CD14-positive monocyte (primary cell): ENCODE measurements around the gene DERL2. TPM values are rescaled to one million over a fixed set of nuclear protein-coding genes. Genes with fewer than 3 reads are reported as not detected.
"Not testable (repeated sequence)": the region's sequence is repeated elsewhere in the genome, so short reads cannot be mapped to it uniquely, and the experiment has no call there.

Experiments used
- DNase-seq, 3 donors: peaks; one replicate each; pipeline ENCODE4 v3.0.0-alpha.2; 2011 to 2022
- H2AFZ ChIP-seq: 2 replicates; pipeline ENCODE4 v1.6.0; 2012; ENCODE audit warnings: mild to moderate bottlenecking, low read depth, low read length, inconsistent platforms; ENCODE audit not compliant: insufficient read depth, poor library complexity, severe bottlenecking
- H3K27ac ChIP-seq, 2 donors: 1 replicate in 1 of 2; 2 replicates in 1 of 2; pipeline ENCODE4 v1.5.1; 2012 to 2013; ENCODE audit warnings: low read length in 2 of 2, control low read depth in 1 of 2, inconsistent platforms in 1 of 2, low read depth in 1 of 2, mild to moderate bottlenecking in 1 of 2
- H3K27me3 ChIP-seq, 2 donors: one replicate each; pipeline versions ENCODE4 v1.6.0 to v1.6.1; 2011 to 2013; ENCODE audit warnings: low read length in 2 of 2; ENCODE audit not compliant: control insufficient read depth in 2 of 2, insufficient read depth in 2 of 2
- H3K36me3 ChIP-seq, 2 donors: replicated peaks in 1 of 2; 1 replicate in 1 of 2; 2 replicates in 1 of 2; pipeline versions ENCODE4 v1.5.1 to v1.6.1; 2012 to 2013; ENCODE audit warnings: low read length in 2 of 2, control low read depth in 1 of 2, inconsistent platforms in 1 of 2, mild to moderate bottlenecking in 1 of 2; ENCODE audit not compliant: insufficient read depth in 2 of 2, control insufficient read depth in 1 of 2
- H3K4me1 ChIP-seq, 2 donors: 1 replicate in 1 of 2; 2 replicates in 1 of 2; pipeline versions ENCODE4 v1.5.1 to v1.6.1; 2012 to 2013; ENCODE audit warnings: low read length in 2 of 2, control low read depth in 1 of 2, inconsistent platforms in 1 of 2, mild to moderate bottlenecking in 1 of 2, moderate library complexity in 1 of 2; ENCODE audit not compliant: insufficient read depth in 2 of 2, control insufficient read depth in 1 of 2
- H3K4me2 ChIP-seq: replicated peaks from 2 replicates; pipeline ENCODE3; 2012; ENCODE audit warnings: low read length, moderate library complexity, mild to moderate bottlenecking; ENCODE audit not compliant: poor library complexity, severe bottlenecking; ENCODE audit errors: extremely low read depth
- H3K4me3 ChIP-seq, 3 experiments: fragments of 200-600 bp in 1 of 3; sonication (generic) in 1 of 3; replicated peaks in 1 of 3; 1 replicate in 2 of 3; 2 replicates in 1 of 3; pipeline ENCODE4 v1.5.1; 2011 to 2013; ENCODE audit warnings: low read length in 3 of 3, mild to moderate bottlenecking in 3 of 3, control low read depth in 2 of 3, low read depth in 2 of 3, inconsistent platforms in 1 of 3, moderate library complexity in 1 of 3
- H3K79me2 ChIP-seq: 2 replicates; pipeline ENCODE4 v1.6.0; 2012; ENCODE audit warnings: mild to moderate bottlenecking, control low read depth, inconsistent platforms, low read length, moderate library complexity; ENCODE audit not compliant: insufficient read depth
- H3K9ac ChIP-seq: 2 replicates; pipeline ENCODE4 v1.6.0; 2017; ENCODE audit warnings: low read length, mild to moderate bottlenecking; ENCODE audit not compliant: insufficient read depth, poor library complexity, severe bottlenecking
- H3K9me3 ChIP-seq, 2 donors: replicated peaks in 1 of 2; 1 replicate in 1 of 2; 2 replicates in 1 of 2; pipeline versions ENCODE4 v1.5.1 to v1.6.1; 2012 to 2013; ENCODE audit warnings: low read length in 2 of 2, control low read depth in 1 of 2; ENCODE audit not compliant: control insufficient read depth in 1 of 2, insufficient read depth in 1 of 2
- H4K20me1 ChIP-seq: 2 replicates; pipeline ENCODE4 v1.6.0; 2012; ENCODE audit warnings: mild to moderate bottlenecking, low read length, control low read depth, moderate library complexity; ENCODE audit not compliant: insufficient read depth
- H3K27ac Mint-ChIP-seq, 7 donors: one replicate each; pipeline ENCODE4 v1.8.0; 2020; ENCODE audit warnings: mild to moderate bottlenecking in 7 of 7, mixed read lengths in 7 of 7, moderate library complexity in 6 of 7, inconsistent platforms in 2 of 7
- H3K27me3 Mint-ChIP-seq, 3 donors: one replicate each; pipeline ENCODE4 v1.8.0; 2021 to 2022; ENCODE audit warnings: low read depth in 3 of 3, mild to moderate bottlenecking in 3 of 3, mixed read lengths in 3 of 3, moderate library complexity in 3 of 3, inconsistent platforms in 1 of 3
- H3K36me3 Mint-ChIP-seq, 2 donors: one replicate each; pipeline ENCODE4 v1.8.0; 2020; ENCODE audit warnings: mixed read lengths in 2 of 2, inconsistent platforms in 1 of 2, mild to moderate bottlenecking in 1 of 2
- H3K4me1 Mint-ChIP-seq: one replicate; pipeline ENCODE4 v1.8.0; 2020; ENCODE audit warnings: mild to moderate bottlenecking, mixed read lengths
- H3K4me3 Mint-ChIP-seq, 2 donors: one replicate each; pipeline ENCODE4 v1.8.0; 2020; ENCODE audit warnings: mild to moderate bottlenecking in 2 of 2, mixed read lengths in 2 of 2, moderate library complexity in 1 of 2
- H3K9me3 Mint-ChIP-seq, 7 donors: one replicate each; pipeline ENCODE4 v1.8.0; 2020 to 2022; ENCODE audit warnings: mixed read lengths in 7 of 7, mild to moderate bottlenecking in 6 of 7, moderate library complexity in 6 of 7, inconsistent platforms in 2 of 7
- CTCF ChIP-seq: fragments of 200-600 bp; IDR thresholded peaks from one replicate; pipeline ENCODE4 v1.8.0; 2022; ENCODE audit warnings: antibody characterized with exemption, mild to moderate bottlenecking
- WGBS: methylation state at CpG from one replicate; pipeline ENCODE4 v1.1.5; 2013; ENCODE audit warnings: missing lambda C conversion rate; ENCODE audit not compliant: insufficient coverage; 5-methylcytosine and 5-hydroxymethylcytosine counted together
- intact Hi-C, 2 donors: fragments of 100-400 bp; cut with micrococcal nuclease; formaldehyde crosslinking; loops; one replicate each; pipeline versions ENCODE4 v1.15.0 to v1.15.1; 2023
- polyA plus RNA-seq, 3 donors: library from polyadenylated mRNA; depleted of rRNA in 1 of 3; unstranded in 2 of 3; stranded (reverse) in 1 of 3; fragments of 300-500 nt in 2 of 3; fragments of >200 nt in 1 of 3; fragmentation: Illumina TruSeq in 2 of 3; gene quantifications; 1 replicate in 2 of 3; 2 replicates in 1 of 3; pipeline ENCODE4 v1.2.3, GENCODE V29; 2012 to 2021

Gene DERL2
- polyA plus RNA-seq, 3 donors: 30.6 to 84.9 (median 81.6) TPM

GRCh38 chr17:5437721-5438317 lies 48.2 kb downstream of the DERL2 start:
- peak overlapping the region; percentile 51 to 79 for H3K4me3 Mint-ChIP-seq
- WGBS: 100% methylated on average over 2 of the region's 5 CpGs
- Histone ChIP-seq H3K4me1 (peaks cover 18 to 22% of the 10 kb centered on the region in 2 donors), H3K36me3 (peaks cover 31 to 68% of the 10 kb centered on the region in 2 donors), H3K27ac (no peak overlapping the region), H4K20me1 (peaks cover 16% of the 10 kb centered on the region), H2AFZ (no peak overlapping the region), H3K4me3 (peak overlapping the region in 1 of 3 experiments; percentile 94), H3K27me3 (no peaks in the 10 kb centered on the region), H3K9ac (peak overlapping the region; percentile 78), H3K4me2 (peak overlapping the region; percentile 91), H3K79me2 (peaks cover 47% of the 10 kb centered on the region), H3K9me3 (no peaks in the 10 kb centered on the region)
- H3K27me3 Mint-ChIP-seq: peaks cover 0 to 1% (median 0%) of the 10 kb centered on the region in 3 donors
- peaks cover 40 to 50% of the 10 kb centered on the region in 2 donors for H3K36me3 Mint-ChIP-seq
- no peak for DNase-seq
- H3K4me1 Mint-ChIP-seq: peaks cover 27% of the 10 kb centered on the region
- intact Hi-C loops: loop anchor here (2.0 to 10.0 kb wide), 3 partner anchors 19 to 49 kb away; partner anchors contain the start of genes DERL2 (in 2 of the 2), MIS12 (in 2 of the 2) and NUP88 (in 1 of the 2)
- peaks cover 0 to 1% (median 0%) of the 10 kb centered on the region in 7 donors for H3K9me3 Mint-ChIP-seq
- peak overlapping the region in 4 of 7 donors; percentile 15 to 65 (median 63) for H3K27ac Mint-ChIP-seq
- TF ChIP-seq CTCF: no peak

- intact Hi-C loops: loop anchor here (2.0 to 10.0 kb wide), 2 partner anchors 49 to 51 kb away; partner anchors contain the start of genes DERL2 (in 2 of the 2) and MIS12 (in 2 of the 2)
- WGBS: 78% methylated on average over 1 of the region's 12 CpGs
- H3K79me2 ChIP-seq: peaks cover 47% of the 10 kb centered on the region
- peaks cover 17% of the 10 kb centered on the region for H4K20me1 ChIP-seq
- H3K27me3 Mint-ChIP-seq, H3K4me3 Mint-ChIP-seq, H3K9ac ChIP-seq, DNase-seq, H3K27me3 ChIP-seq, H3K4me3 ChIP-seq, H3K9me3 ChIP-seq, H2AFZ ChIP-seq, H3K27ac Mint-ChIP-seq, H3K27ac ChIP-seq, H3K4me2 ChIP-seq, H3K9me3 Mint-ChIP-seq: not testable (repeated sequence)
- H3K4me1 Mint-ChIP-seq: peaks cover 27% of the 10 kb centered on the region
- H3K4me1 ChIP-seq: peaks cover 18 to 22% of the 10 kb centered on the region in 2 donors
- H3K36me3 ChIP-seq: peaks cover 43 to 68% of the 10 kb centered on the region in 2 donors
- peaks cover 53 to 66% of the 10 kb centered on the region in 2 donors for H3K36me3 Mint-ChIP-seq
These were observed 50.1 kb downstream of the DERL2 start for GRCh38 chr17:5435781-5436315.
